Stimulated activated CD4-positive, alpha-beta T cell treated with anti-CD3 and anti-CD28 coated beads, TNF-alpha, amount 100 ng/mL, for 4 hours (primary cell): Measurements from ENCODE around the gene PRSS33.

Experiments
- DNase-seq, 3 experiments: peaks; one replicate each; pipeline ENCODE4 v3.0.0-alpha.2; 2020; ENCODE audit warnings: low read depth in 3 of 3

Gene PRSS33

GRCh38 chr16:2820836-2821486 is 33.6 kb upstream of the PRSS33 start:
- no peak for DNase-seq

- no peak for DNase-seq
Observed at GRCh38 chr16:2819939-2820835, 32.8 kb upstream of the PRSS33 start.

DNA sequence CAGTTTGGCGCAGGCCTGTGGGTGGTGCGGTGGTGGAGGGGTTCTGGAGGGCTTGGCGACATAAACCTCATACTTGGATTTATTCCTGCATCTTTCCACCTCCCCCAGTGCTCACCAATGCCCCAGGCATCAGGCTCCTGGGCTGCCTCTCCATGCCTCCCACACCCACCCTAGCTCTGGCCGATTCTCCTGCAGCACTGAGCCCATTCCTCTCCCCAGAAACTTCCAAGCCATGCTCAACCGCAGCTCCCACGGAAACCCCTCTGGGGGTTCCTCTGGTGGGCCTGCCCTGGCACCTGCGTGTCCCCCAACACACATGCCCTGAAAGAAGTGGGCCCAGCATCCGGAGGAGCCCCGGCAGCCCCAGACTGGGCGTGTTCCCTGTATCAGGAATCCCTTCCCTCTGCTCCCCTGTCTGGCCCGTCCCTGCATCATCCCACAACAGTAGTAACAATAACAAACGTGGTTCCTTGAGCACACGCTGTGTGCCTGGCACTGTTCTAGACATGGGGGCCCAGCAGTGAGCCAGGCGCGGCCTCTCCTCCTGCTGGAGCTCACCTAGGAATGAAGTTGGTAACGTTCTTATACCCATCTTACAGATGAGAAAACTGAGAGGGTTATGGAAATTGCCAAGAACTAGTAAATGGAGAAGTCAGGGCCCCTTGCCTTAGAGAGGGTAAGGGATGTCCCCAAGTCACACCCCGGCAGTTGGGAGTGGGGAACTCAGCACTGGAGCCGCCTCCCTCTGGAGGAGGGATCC is 32.0 kb upstream of the PRSS33 start:
- no peak for DNase-seq

DNA sequence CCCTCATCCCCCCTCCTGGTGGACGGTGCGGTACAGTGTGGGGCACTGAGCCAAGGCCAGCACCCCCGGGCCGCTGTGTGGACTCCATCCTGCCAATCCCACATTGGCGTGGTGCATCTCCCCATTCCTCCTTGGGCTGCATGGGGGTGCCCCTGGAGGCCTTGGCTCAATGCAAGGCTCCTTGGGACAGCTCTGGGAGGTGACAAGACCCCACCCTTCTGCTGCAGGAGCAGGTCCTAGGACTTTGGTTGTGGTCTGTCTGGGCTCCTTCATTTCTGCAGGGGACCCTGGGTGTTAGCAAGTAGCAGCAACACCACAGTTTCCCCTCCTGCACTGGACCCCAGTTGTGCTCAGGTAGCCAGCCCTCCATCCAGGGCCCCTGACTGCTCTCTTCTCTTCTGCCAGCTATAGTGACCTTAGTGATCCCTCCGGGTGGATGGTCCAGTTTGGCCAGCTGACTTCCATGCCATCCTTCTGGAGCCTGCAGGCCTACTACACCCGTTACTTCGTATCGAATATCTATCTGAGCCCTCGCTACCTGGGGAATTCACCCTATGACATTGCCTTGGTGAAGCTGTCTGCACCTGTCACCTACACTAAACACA is 31.0 kb upstream of the PRSS33 start:
- no peak for DNase-seq

GRCh38 chr16:2817340-2818271 is 30.2 kb upstream of the PRSS33 start:
- DNase-seq = no peak

DNA sequence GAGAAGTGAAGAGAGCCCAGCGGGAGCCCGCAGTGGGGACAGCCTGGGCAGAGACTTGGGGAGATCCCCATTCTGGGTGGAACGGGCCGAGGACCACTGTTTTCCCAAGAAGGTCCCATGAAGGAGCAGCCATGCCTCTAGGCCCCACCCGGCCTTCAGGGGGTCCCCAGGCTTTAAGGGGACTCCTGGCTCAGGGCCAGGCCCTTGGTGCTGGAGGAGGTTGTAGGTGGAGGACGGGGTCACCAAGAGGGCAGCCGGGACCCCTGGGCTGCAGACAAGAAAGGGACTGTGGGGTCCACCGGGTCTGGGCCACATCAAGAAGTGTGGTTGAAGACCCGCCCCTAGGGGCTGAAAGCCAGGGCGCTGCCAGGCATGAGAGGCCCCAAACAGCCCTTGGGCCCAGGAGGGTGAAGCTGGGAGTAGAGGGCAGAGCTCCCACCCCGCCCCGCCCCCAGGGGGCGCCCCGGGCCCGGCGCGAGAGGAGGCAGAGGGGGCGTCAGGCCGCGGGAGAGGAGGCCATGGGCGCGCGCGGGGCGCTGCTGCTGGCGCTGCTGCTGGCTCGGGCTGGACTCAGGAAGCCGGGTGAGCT is 29.5 kb upstream of the PRSS33 start, which contains the start of gene PRSS21:
Gene PRSS21 (plus strand): TSS at position 487 of the 589 bp plus-strand sequence. CDS start 32 bp downstream, at position 519.
- peak in 2 of 3 experiments; percentile 16 to 21 for DNase-seq

DNA sequence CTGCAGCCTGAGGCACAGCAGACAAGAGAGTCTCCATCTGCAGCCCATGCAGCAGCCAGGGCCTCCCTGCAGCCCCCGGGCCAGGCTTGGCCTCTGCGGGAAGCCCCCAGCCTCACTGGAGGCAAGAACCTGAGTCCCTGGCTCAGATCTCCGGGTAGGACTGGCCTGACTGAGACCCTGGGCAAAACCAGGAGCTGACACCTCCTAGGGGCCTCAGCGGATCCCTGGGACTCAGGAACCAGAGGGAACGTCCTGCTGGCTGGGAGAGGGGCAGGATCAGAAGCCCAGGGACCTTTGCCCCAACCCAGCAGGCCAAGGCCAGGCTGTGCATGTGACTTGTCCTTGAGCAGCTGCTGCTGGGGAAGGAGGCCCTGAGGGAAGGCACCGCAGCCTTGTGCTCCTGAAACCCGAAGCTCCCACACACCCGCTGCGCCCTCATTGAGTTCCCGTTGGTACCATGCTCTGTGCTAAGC is 28.0 kb upstream of the PRSS33 start:
- DNase-seq = no peak

DNA sequence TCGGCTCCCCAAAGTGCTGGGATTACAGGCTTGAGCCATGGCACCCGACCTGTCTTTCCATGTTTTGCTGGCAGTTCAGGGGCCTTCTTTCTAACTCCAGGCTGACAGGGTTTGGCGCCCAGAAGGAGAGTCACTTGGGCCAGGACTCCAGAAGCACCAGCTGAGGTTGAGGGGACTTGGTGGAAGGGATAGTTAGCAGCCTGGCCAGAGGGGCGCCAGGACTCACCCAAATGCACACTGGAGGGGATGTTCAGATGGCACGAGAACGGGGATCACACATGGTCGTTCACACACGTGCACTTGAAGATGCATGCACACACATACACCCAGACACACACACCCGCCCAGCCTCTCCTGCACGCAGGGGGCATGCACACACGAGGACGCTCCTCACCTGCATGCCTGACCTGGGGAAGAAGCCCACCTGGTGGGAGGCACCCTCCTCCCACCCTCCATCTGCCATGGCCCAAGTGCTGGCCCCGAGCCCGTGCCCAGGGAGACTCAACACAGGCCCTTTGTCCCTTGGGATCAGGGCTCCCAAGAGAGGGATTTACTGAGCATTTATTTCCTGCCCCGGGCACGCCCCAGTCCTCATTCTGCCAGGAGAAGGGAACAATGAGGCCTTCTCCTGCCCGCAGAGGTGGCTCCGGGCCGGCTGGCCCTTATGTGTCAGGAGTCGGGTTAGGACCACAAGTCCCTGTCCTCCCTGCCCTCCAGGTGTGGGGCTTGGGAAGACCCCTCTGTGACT is 27.4 kb upstream of the PRSS33 start:
- DNase-seq = no peak

DNA sequence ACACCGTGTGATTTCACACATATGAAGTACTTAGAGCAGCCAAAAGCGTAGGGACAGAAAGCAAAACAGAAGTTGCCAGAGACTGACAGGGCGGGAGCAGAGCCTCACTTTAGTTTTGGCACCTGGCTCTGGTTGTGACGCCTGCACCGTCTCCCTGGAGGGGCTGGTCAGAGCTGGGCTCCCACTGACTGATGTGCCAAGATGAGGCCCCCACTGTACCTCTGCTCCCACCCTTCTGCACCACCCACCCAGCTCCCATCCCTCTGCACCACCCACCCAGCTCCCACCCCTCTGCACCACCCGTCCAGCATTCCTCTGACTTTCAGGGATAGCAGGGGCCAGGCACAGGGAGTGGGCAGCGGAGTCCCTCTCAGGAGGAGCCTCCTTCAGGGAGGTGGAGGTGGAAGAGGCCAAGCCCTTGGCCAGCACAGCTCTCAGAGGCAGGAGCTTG is 26.4 kb upstream of the PRSS33 start:
- no peak for DNase-seq

GRCh38 chr16:2811703-2812471 is 24.5 kb upstream of the PRSS33 start:
- no peak for DNase-seq

DNA sequence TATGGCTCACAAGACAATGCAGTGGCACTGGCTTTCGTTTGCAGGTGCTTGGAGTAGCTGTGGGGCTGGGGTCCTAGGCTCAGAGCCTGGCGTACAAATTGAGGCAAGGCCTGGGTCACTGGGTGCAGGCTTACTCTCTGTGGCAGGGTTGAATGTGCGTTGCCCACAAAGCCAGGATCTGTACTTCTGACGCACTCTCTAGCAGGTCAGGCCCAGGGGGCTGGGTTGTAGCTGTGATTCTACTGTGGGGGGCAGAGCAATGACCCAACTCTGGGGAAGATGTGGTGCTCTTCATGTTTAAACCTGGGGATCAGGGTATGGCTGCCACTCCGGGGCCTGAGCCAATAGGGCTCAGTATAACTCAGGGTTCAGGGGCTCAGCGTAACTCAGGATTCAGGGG is 23.3 kb upstream of the PRSS33 start:
- DNase-seq = no peak

DNA sequence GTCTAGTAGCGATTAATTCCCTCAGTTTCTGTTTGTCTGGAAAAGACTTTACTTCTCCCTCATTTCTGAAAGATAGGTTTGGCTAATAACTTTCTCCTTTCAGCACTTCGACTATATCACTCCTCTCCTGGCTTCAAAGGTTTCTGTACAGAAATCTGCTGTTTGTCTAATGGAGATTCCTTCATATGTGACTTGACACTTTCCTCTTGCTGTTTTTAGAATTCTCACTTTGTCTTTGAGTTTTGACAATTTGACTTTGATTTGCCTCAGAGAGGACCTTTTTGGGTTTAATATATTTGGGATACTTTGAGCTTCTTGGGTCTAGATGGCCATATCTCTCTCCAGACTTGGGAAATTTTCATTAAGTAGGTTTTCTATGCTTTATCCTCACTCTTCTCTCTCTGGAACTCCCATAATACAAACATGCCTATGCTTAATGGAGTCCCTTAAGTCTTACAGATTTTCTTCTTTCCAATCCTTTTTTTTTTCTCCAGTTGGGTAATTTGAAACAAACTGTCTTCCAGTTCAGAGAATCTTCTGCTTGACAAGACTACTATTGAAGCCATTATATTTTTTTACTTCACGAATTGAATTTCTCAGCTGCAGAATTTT is 21.9 kb upstream of the PRSS33 start:
- no peak for DNase-seq

GRCh38 chr16:2808181-2808580 is 20.8 kb upstream of the PRSS33 start:
- DNase-seq = no peak

DNA sequence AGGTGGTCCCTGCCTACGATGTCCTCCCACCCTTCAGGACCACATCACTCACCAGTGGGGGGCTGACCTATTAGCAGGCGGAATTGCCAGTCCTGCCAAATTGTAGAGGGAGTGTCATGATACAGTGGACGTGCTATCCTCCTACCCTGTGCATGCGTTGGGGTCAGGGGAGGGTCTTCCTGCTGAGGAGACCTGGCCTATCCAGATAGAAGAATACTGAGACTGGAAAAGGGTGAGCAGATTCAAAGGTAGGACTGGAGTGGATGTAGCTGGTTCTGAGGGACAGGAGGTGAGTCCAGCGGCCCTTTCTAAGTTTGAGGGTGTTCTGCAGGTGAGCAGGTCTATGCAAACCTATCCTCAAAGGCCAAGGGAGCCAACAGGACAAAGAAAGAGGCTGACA is 18.9 kb upstream of the PRSS33 start:
- DNase-seq = no peak

- no peak for DNase-seq
Observed at GRCh38 chr16:2804728-2805127, 17.4 kb upstream of the PRSS33 start.

- DNase-seq = no peak
Observed at GRCh38 chr16:2803545-2804195, 16.3 kb upstream of the PRSS33 start.

GRCh38 chr16:2799859-2800226 is 12.5 kb upstream of the PRSS33 start:
- DNase-seq = no peak
